GM23248 (cell line): Measurements from ENCODE around the gene BTBD7. TPM values are rescaled to one million over a fixed set of nuclear protein-coding genes. Genes with fewer than 3 reads are reported as not detected.

Experiments used
- DNase-seq: peaks from one replicate; pipeline ENCODE4 v3.0.0-alpha.2; 2015
- H2AFZ ChIP-seq: fragments of 200-600 bp; sonication (generic); 2 replicates; pipeline ENCODE4 v1.6.1; 2016; ENCODE audit warnings: antibody characterized with exemption
- H3F3A ChIP-seq: fragments of 200-600 bp; sonication (generic); 2 replicates; pipeline ENCODE4 v1.6.1; 2016; ENCODE audit warnings: mild to moderate bottlenecking, antibody characterized with exemption, mixed run types; ENCODE audit not compliant: insufficient read depth
- H3K27ac ChIP-seq: fragments of 200-600 bp; sonication (generic); 2 replicates; pipeline ENCODE4 v1.5.1; 2016; ENCODE audit warnings: mild to moderate bottlenecking
- H3K27me3 ChIP-seq: fragments of 200-600 bp; sonication (generic); replicated peaks from 2 replicates; pipeline ENCODE4 v1.6.1; 2016; ENCODE audit warnings: mild to moderate bottlenecking; ENCODE audit not compliant: insufficient read depth
- H3K36me3 ChIP-seq: fragments of 200-600 bp; sonication (generic); 2 replicates; pipeline ENCODE4 v1.6.1; 2016; ENCODE audit warnings: low read depth, mild to moderate bottlenecking
- H3K4me1 ChIP-seq: fragments of 200-600 bp; sonication (generic); 2 replicates; pipeline ENCODE4 v1.6.1; 2016; ENCODE audit warnings: mild to moderate bottlenecking; ENCODE audit not compliant: insufficient read depth
- H3K4me2 ChIP-seq: fragments of 200-600 bp; sonication (generic); one replicate; pipeline ENCODE4 v1.6.1; 2016; ENCODE audit warnings: mild to moderate bottlenecking; ENCODE audit not compliant: unreplicated experiment
- H3K4me3 ChIP-seq: fragments of 200-600 bp; sonication (generic); 2 replicates; pipeline ENCODE4 v1.5.1; 2016; ENCODE audit warnings: mild to moderate bottlenecking
- H3K79me2 ChIP-seq: fragments of 200-600 bp; sonication (generic); 2 replicates; pipeline ENCODE4 v1.6.1; 2016; ENCODE audit warnings: mild to moderate bottlenecking; ENCODE audit not compliant: insufficient read depth
- H3K9ac ChIP-seq: fragments of 200-600 bp; sonication (generic); 2 replicates; pipeline ENCODE4 v1.6.1; 2016; ENCODE audit warnings: mild to moderate bottlenecking
- H3K9me2 ChIP-seq: fragments of 200-600 bp; sonication (generic); 2 replicates; pipeline ENCODE4 v1.6.1; 2016; ENCODE audit warnings: mixed run types, mild to moderate bottlenecking, moderate library complexity; ENCODE audit not compliant: insufficient read depth
- H3K9me3 ChIP-seq: fragments of 200-600 bp; sonication (generic); one replicate; pipeline ENCODE4 v1.6.1; 2017; ENCODE audit warnings: low read depth
- H4K20me1 ChIP-seq: fragments of 200-600 bp; sonication (generic); 2 replicates; pipeline ENCODE4 v1.6.0; 2016; ENCODE audit not compliant: insufficient read depth
- EZH2 ChIP-seq: fragments of 200-600 bp; sonication (generic); IDR thresholded peaks from 2 replicates; pipeline ENCODE4 v1.6.1; 2018; ENCODE audit warnings: antibody characterized with exemption, mild to moderate bottlenecking; ENCODE audit not compliant: insufficient read depth, poor library complexity, severe bottlenecking
- EZH2phosphoT487 ChIP-seq: fragments of 200-600 bp; sonication (generic); IDR thresholded peaks from 2 replicates; pipeline ENCODE4 v1.6.1; 2018; ENCODE audit warnings: antibody characterized with exemption, moderate library complexity, mild to moderate bottlenecking, low read depth; ENCODE audit not compliant: insufficient read depth
- WGBS, 2 experiments: methylation state at CpG; one replicate each; pipeline ENCODE4 v1.1.6; 2015 to 2017; ENCODE audit warnings: low lambda C conversion rate in 2 of 2, low coverage in 1 of 2; ENCODE audit errors: missing lambda C conversion rate in 2 of 2; 5-methylcytosine and 5-hydroxymethylcytosine counted together
- in situ Hi-C: fragments of 300-500 bp; cut with MboI; formaldehyde crosslinking; loops from 2 replicates; pipeline ENCODE4 v1.15.0; 2020
- polyA plus RNA-seq: library from polyadenylated mRNA; unstranded; fragments of >200 nt; fragmentation: Nextera tagmentation; extraction: Ambion mirVana; gene quantifications from 2 replicates; pipeline ENCODE4 v1.2.1, GENCODE V29; 2016
- total RNA-seq: library from RNA; depleted of rRNA; stranded (reverse); fragments of >200 nt; shearing (Covaris generic); gene quantifications from 2 replicates; pipeline ENCODE4 v1.2.3, GENCODE V29; 2014

Gene BTBD7
- total and polyA plus RNA-seq, 2 experiments from 2014 or later: 14.3 to 18.2 TPM

DNA sequence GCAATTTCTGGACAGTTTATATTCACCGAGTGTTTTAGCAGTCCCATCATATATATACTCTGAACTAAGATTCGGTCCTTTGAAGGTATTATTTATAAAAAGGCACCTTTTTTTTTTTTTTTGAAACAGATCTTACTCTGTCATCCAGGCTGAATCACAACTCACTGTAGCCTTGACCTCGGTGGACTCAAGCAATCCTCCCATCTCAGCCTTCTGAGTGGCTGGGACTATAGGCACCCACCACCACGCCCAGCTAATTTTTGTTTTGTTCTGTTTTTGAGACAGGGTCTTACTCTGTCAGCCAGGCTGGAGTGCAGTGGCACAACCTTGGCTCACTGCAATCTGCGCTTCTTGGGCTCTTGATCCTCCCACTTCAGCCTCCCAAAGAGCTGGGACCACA is 52.1 kb downstream of the BTBD7 start:
- Histone ChIP-seq H3K4me3 (no peak overlapping the region), H3K36me3 (0 out of 2 replicates have a peak, but pooled peaks cover 3% of the 10 kb centered on the region), H3K9ac (no peak overlapping the region), H3K4me2 (no peak overlapping the region), H3K79me2 (peaks cover 93% of the 10 kb centered on the region), H4K20me1 (no peaks in the 10 kb centered on the region), H3F3A (no peaks in the 10 kb centered on the region), H3K27ac (no peak overlapping the region), H3K27me3 (no peaks in the 10 kb centered on the region), H3K9me2 (no peaks in the 10 kb centered on the region), H3K4me1 (no peaks in the 10 kb centered on the region), H2AFZ (no peak overlapping the region), H3K9me3 (no peaks in the 10 kb centered on the region)
- in situ Hi-C loops: no loop called here
- WGBS, 2 experiments: 96 to 97% methylated on average over 5 of the region's 5 CpGs
- DNase-seq: no peak
- TF ChIP-seq EZH2 (no peak), EZH2phosphoT487 (no peak)

DNA sequence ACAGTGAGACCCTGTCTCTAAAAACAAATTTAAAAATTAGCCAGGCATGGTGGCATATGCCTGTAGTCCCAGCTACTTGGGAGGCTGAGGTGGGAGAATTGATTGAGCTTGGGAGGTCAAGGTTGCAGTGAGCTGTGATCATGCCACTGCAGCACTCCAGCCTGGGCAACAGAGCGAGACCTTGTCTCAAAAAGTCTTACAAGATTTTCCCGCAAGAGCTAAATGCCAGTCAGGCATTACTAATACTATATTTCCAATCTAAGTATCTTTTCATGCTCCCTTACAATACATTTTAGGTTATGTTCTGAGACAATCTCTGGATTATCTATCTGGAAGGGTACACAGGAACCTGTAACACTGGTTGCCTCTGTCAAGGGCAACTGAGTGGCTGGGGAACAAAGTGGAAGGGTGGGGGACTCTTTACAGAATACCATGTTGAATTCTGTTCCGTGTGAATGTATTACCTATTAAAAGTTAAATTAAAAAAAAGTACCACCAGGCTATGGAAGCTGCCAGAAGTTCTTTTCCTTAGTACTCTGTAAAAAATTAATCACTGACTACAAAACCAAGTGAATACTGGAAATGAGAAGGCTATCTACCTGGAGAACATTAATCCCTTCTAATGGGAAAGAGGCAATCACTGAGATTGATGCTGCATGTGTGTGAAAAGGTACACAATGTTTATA is 56.7 kb downstream of the BTBD7 start:
- no peak overlapping the region for H3K4me3 ChIP-seq
- H4K20me1 ChIP-seq: no peaks in the 10 kb centered on the region
- H3K36me3 ChIP-seq: no peaks in the 10 kb centered on the region
- DNase-seq: no peak
- H3K9me2 ChIP-seq: no peaks in the 10 kb centered on the region
- 97 to 99% methylated on average over 3 of the region's 3 CpGs for WGBS, 2 experiments
- H3F3A ChIP-seq: peaks cover 4% of the 10 kb centered on the region; the same call in 1 of the 2 replicates
- TF ChIP-seq EZH2 (no peak), EZH2phosphoT487 (no peak)
- in situ Hi-C loops: no loop called here
- H3K79me2 ChIP-seq: peaks cover 91% of the 10 kb centered on the region
- no peak overlapping the region for H2AFZ ChIP-seq
- no peak overlapping the region for H3K9ac ChIP-seq
- no peak overlapping the region for H3K4me2 ChIP-seq
- H3K9me3 ChIP-seq: no peaks in the 10 kb centered on the region
- no peaks in the 10 kb centered on the region for H3K27me3 ChIP-seq
- H3K27ac ChIP-seq: no peak overlapping the region
- no peaks in the 10 kb centered on the region for H3K4me1 ChIP-seq

DNA sequence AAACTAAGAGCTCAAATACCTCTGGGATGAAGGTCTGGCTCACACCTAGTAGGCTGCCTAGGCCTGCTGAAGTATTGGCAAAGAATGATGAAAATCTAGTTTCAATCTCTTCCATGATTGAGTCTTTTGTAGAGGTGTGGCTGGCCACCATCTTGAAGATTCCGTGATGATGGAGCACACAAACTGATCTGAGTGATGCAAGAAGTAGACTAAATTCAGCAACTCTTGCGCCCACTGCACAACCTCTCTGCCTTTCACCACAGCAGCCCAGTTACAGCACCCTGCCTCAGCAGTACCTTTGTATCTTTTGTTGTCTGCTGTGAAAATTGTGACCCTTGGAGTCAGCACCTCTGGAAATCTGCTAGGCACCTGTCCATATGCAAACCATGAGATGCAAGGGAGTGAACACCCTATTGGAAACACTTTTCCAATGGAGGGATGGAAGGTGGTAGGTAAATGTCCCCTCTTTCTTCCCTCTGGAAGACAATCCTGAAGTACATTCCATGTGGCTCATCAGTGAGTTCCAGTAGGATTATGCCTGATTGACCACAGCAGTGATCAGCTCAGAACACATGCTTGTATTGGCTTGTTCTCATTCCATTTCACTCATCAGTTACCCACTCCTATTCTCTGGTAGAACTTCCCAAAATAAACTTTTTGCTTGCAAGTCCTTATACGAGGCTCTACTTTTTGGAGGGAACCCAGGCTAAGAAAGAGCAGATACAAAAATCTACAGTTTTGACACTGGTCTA is 58.6 kb downstream of the BTBD7 start:
- no peak for DNase-seq
- Histone ChIP-seq H3K9ac (no peak overlapping the region), H3K27me3 (no peaks in the 10 kb centered on the region), H2AFZ (no peak overlapping the region), H3F3A (peaks cover 14% of the 10 kb centered on the region; the same call in 1 of the 2 replicates), H3K4me2 (no peak overlapping the region), H3K36me3 (no peaks in the 10 kb centered on the region), H3K79me2 (peaks cover 79% of the 10 kb centered on the region), H3K4me1 (0 out of 2 replicates have a peak, but pooled peaks cover 7% of the 10 kb centered on the region), H3K9me3 (no peaks in the 10 kb centered on the region), H3K27ac (no peak overlapping the region), H4K20me1 (no peaks in the 10 kb centered on the region), H3K4me3 (no peak overlapping the region), H3K9me2 (no peaks in the 10 kb centered on the region)
- TF ChIP-seq EZH2 (no peak), EZH2phosphoT487 (no peak)
- 96 to 97% methylated on average over 3 of the region's 3 CpGs for WGBS, 2 experiments
- in situ Hi-C loops: no loop called here

DNA sequence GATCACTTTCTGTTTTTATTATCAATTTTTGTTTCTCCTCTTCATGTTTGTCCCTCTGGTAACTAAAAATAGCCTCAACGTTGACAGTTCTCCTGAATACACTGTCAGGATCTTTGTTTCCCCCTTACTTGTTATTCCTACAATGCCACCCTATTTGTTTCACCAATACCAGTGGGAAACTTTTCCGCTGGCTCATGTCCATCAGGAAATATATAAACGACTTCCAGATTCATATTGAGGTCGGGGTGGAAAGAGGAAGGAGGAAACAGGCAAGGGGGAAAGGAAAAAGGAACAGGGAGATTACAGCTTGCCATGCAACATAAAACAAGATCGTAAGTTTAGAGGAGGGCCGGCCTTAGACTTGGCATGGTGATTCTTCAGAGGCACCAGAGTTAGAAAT is 61.7 kb downstream of the BTBD7 start:
- in situ Hi-C loops: no loop called here
- Histone ChIP-seq H3F3A (peaks cover 14% of the 10 kb centered on the region; the same call in 1 of the 2 replicates), H3K27ac (no peak overlapping the region), H3K36me3 (no peaks in the 10 kb centered on the region), H2AFZ (no peak overlapping the region), H3K4me2 (no peak overlapping the region), H3K9me3 (no peaks in the 10 kb centered on the region), H3K4me1 (0 out of 2 replicates have a peak, but pooled peaks cover 7% of the 10 kb centered on the region), H4K20me1 (no peaks in the 10 kb centered on the region), H3K79me2 (peaks cover 82% of the 10 kb centered on the region), H3K4me3 (no peak overlapping the region), H3K9ac (no peak overlapping the region), H3K27me3 (no peaks in the 10 kb centered on the region), H3K9me2 (no peaks in the 10 kb centered on the region)
- TF ChIP-seq EZH2phosphoT487: no peak
- no peak for TF ChIP-seq EZH2
- no peak for DNase-seq
- 77 to 78% methylated on average over 6 of the region's 6 CpGs for WGBS, 2 experiments
